HG03460 (cell line): Measurements from ENCODE around the gene ERF.
"Not testable (repeated sequence)": the region's sequence is repeated elsewhere in the genome, so short reads cannot be mapped to it uniquely, and the experiment has no call there.

Experiments used
- ATAC-seq: cut with Tn5 transposase; IDR thresholded peaks from one replicate; pipeline ENCODE4 v1.9.1; 2021; ENCODE audit not compliant: unreplicated experiment

ERF gene

GRCh38 chr19:42275517-42275916 is 20.6 kb upstream of the ERF start:
- no peak for ATAC-seq

GRCh38 chr19:42275103-42275502 is 20.2 kb upstream of the ERF start:
- no peak for ATAC-seq

DNA sequence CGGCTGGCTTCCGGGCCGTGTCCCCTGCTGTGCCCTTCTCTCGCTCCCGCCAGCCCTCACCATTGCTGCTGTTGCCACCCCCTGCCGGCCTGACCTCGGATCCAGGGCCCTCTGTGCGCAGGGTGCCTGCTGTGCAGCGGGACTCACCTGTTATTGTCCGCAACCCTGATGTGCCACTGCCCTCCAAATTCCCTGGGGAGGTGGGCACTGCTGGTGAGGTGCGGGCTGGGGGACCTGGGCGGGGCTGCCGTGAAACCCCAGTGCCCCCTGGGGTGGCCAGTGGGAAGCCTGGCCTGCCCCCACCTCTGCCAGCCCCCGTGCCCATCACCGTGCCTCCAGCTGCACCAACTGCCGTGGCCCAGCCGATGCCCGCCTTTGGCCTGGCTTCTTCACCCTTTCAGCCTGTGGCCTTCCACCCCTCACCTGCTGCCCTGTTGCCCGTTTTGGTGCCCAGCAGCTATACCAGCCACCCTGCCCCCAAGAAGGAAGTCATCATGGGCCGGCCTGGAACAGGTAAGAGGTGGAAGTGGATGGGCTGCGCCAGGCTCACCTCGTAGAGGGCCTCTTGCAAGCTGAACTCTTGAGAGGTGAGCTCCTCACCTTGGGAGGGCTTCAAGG is 19.2 kb upstream of the ERF start:
- no peak for ATAC-seq

DNA sequence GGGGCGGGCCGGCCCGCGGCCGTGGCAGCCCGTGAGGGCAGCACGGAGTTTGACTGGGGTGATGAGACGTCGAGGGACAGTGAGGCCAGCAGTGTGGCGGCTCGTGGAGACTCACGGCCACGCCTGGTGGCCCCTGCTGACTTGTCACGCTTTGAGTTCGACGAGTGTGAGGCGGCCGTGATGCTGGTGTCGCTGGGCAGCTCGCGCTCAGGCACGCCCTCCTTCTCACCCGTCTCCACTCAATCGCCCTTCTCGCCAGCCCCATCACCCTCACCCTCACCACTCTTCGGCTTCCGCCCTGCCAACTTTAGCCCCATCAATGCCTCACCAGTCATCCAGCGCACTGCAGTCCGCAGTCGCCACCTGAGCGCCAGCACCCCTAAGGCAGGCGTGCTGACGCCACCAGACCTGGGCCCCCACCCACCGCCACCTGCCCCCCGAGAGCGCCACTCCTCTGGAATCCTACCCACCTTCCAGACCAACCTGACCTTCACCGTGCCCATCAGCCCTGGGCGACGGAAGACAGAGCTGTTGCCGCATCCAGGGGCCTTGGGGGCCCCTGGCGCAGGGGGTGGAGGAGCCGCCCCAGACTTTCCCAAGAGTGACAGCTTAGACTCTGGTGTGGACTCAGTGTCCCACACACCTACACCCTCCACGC is 18.6 kb upstream of the ERF start:
- ATAC-seq = no peak

DNA sequence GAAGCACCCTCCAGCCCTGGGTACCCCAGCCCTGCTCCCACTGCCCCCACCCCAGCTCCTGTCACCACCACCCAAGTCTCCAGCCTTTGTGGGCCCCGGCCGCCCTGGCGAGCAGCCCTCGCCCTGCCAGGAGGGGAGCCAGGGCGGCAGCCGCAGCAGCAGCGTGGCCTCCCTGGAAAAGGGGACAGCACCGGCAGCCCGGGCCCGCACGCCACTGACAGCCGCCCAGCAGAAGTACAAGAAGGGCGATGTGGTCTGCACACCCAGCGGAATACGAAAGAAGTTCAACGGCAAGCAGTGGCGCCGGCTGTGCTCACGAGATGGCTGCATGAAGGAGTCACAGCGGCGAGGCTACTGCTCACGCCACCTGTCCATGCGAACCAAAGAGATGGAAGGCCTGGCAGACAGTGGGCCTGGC is 18.1 kb upstream of the ERF start:
- no peak for ATAC-seq

GRCh38 chr19:42272535-42272897 is 17.6 kb upstream of the ERF start:
- no peak for ATAC-seq

- ATAC-seq = no peak
Observed at GRCh38 chr19:42271861-42272534, 17.1 kb upstream of the ERF start.

DNA sequence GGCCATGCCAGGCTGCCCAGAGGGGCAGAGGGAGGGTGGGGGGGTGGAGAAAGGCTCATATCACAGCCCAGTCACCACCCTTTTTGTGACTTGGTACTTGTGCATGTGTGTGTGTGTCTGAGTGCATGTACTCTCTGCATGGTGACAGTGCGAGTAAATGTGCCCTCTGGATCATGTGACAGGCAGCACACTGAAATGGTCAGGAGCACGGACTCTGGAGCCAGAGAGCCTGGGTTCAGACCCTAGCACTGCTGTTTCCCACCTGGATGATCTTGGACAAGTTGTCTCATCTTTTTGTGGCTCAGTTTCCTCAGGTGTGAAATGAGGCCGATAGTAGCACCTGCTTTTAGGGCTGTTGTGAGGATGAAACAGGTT is 16.1 kb upstream of the ERF start:
- no peak for ATAC-seq

DNA sequence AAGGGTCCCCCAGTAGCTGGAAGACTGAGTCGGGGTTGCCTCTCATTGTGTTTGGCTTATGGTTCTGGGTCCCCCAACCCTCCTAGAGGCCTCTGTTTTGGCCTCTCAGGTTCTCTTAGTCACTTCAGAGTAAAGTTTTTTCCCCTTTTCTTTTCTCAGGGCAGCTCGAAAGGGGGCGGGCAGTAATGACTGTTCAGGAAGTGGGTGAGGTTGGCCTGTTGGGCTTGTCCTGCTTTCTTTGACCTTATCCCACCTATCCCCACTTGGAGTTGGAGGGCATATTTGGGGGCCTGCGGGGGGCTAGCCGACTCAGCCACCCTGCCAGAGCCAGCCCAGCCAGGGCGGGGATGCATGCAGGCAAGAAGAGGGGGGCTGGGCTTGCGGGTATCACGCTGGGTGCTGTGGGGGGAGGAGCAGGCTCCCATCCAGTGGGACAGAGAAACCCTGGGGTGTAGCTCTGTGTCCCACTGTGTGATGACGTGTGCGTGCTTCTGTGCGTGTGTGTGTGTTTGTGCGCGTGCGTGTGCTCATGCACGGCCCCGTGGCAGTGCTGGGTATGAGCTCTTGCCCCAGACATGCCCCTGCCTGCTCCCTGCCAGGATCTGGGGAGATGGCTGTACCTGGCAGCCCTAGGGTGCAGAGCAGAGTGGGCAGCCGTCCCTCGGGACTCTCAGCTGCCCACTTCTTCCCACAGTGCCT is 15.6 kb upstream of the ERF start:
- ATAC-seq = no peak

- no peak for ATAC-seq
Observed at GRCh38 chr19:42269478-42270345, 14.8 kb upstream of the ERF start.

- peak; percentile 68 for ATAC-seq
Observed at GRCh38 chr19:42268704-42269477, 14.0 kb upstream of the ERF start, which contains the start of gene CIC. CIC (plus strand) TSS chr19:42269252; CDS start chr19:42271784, 2,532 bp downstream.

DNA sequence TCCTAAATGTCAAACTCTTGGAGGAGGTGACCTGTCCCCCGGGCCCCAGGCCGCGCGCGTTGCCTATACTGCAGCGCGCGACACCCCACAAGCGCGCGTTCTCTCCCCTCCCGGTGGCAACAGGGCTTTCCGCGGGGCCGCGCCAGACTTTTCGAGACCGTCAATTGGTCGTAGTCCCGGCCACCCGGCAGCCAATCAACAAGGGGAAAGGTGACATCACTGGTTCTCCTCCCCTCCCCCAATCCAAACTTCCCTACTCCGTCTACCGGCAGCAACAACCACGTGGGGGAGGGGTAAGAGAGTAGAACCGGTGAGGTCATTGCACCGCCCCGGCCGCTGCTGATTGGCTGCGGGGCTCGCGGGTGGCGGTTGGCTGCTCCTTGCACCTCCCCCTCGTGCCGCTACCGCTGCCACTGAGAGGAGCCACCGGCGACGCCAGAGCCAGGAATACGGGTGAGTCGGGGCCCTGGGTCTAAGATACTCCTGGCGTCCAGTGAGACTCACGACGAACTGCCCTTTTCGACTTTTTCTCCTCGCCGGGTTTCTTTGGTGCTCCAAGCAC is 13.3 kb upstream of the ERF start:
- ATAC-seq = peak; percentile 47

- no peak for ATAC-seq
Observed at GRCh38 chr19:42267644-42268141, 12.8 kb upstream of the ERF start.

- ATAC-seq = not testable (repeated sequence)
Observed at GRCh38 chr19:42266928-42267603, 12.1 kb upstream of the ERF start.

- not testable (repeated sequence) for ATAC-seq
Observed at GRCh38 chr19:42266105-42266504, 11.2 kb upstream of the ERF start.

DNA sequence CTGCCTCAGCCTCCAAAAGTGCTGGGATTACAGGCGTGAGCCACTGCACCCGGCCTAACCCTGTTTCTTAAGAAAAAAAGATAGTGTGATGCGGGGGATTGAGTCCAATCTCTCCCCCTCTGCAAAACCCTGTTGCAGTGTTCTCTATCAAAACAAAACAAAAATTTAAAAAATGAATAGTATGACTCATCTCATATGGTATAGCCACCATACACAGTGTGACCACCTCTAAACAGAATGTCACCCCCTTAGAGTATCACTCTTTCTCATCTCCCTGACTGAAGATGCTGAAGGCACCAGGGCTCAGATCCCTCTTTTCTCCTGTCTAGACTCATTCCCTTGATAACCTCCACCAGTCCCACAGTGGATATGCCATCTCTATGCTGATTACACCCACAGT is 6.8 kb upstream of the ERF start:
- ATAC-seq = no peak

DNA sequence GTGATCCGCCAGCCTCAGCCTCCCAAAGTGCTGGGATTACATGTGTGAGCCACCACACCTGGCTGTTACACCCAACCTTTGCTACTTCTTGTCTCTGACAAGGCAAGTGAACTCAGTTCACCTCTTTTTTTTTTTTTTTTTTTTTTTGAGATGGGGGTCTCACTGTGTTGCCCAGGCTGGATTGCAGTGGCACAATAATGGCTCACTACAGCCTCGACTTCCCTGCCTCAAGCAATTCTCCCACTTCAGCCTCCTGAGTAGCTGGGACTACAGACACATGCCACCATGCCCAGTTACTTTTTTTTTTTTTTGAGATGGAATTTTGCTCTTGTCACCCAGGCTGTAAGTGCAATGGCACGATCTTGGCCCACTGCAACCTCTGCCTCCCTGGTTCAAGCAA is 2.9 kb upstream of the ERF start:
- not testable (repeated sequence) for ATAC-seq

GRCh38 chr19:42255766-42256745 is 1.1 kb upstream of the ERF start:
- ATAC-seq = no peak
